ENCODE results near the gene OXGR1. TPM values are rescaled to one million over a fixed set of nuclear protein-coding genes. Genes with fewer than 3 reads are reported as not detected.
A peak's percentile ranks its signal among the peaks of the same experiment; 100 is the strongest.
"Not testable (repeated sequence)": the region's sequence is repeated elsewhere in the genome, so short reads cannot be mapped to it uniquely, and the experiment has no call there.

Gene OXGR1
- total RNA-seq, 2 donors from 2014 or later, result 0.13 to 0.44 TPM

- DNase-seq; intact Hi-C loops (cut with DNase I); ATAC-seq: not testable (repeated sequence)
These were observed 14.4 kb downstream of the OXGR1 start for GRCh38 chr13:96979861-96980260.

- intact Hi-C loops (cut with DNase I), result no loop called here
- DNase-seq (no peak), ATAC-seq (no peak)
These were observed 26.2 kb downstream of the OXGR1 start for GRCh38 chr13:96968027-96968426.

GRCh38 chr13:96967248-96967745, 27.0 kb downstream of the OXGR1 start:
- ATAC-seq (no peak), DNase-seq (no peak)

GRCh38 chr13:96966415-96967102, 27.7 kb downstream of the OXGR1 start:
- ATAC-seq (no peak), DNase-seq (no peak)
- intact Hi-C loops (cut with DNase I), result no loop called here

More at GRCh38 chr13:96967248-96967745, 27.0 kb downstream of the OXGR1 start:
- intact Hi-C loops (cut with DNase I), result no loop called here

- no peak for DNase-seq
- intact Hi-C loops (cut with DNase I), result no loop called here
- ATAC-seq, result no peak
These were observed 30.3 kb downstream of the OXGR1 start for GRCh38 chr13:96963786-96964475.

- ATAC-seq (no peak), DNase-seq (no peak)
- intact Hi-C loops (cut with DNase I), result no loop called here
These were observed 33.9 kb downstream of the OXGR1 start for GRCh38 chr13:96960379-96960778.

- ATAC-seq, result no peak
- intact Hi-C loops (cut with DNase I), result loop anchor here (2.0 to 10.0 kb wide), 2 partner anchors 934 to 938 kb away; no protein-coding TSS in a partner anchor
- no peak for DNase-seq
These were observed 35.9 kb downstream of the OXGR1 start for GRCh38 chr13:96958286-96958891.

GRCh38 chr13:96952595-96952994, 41.7 kb downstream of the OXGR1 start:
- intact Hi-C loops (cut with DNase I), result loop anchor here in 1 of 2 donors (10.0 kb wide), 1 partner anchor 928 kb away; no protein-coding TSS in a partner anchor
- ATAC-seq (no peak), DNase-seq (no peak)

- intact Hi-C loops (cut with DNase I), result no loop called here
- ATAC-seq (no peak), DNase-seq (no peak)
These were observed 46.1 kb downstream of the OXGR1 start for GRCh38 chr13:96948127-96948526.

GRCh38 chr13:96947343-96947910, 46.8 kb downstream of the OXGR1 start:
- intact Hi-C loops (cut with DNase I), result no loop called here
- ATAC-seq, result no peak
- no peak for DNase-seq

- DNase-seq, result no peak
- peak; percentile 23 to 90 for ATAC-seq
- intact Hi-C loops (cut with DNase I), result no loop called here
These were observed 47.5 kb downstream of the OXGR1 start for GRCh38 chr13:96946709-96947311.

GRCh38 chr13:96940961-96941360, 53.3 kb downstream of the OXGR1 start:
- ATAC-seq (no peak), DNase-seq (no peak)
- intact Hi-C loops (cut with DNase I), result no loop called here

- intact Hi-C loops (cut with DNase I), result no loop called here
- ATAC-seq (no peak), DNase-seq (no peak)
These were observed 58.4 kb downstream of the OXGR1 start for GRCh38 chr13:96935901-96936300.

Other genes starting within 250 kb of the OXGR1 start
- 10 to 100 TPM; 52.0 to 60.3 TPM for gene MBNL2, start 227.9 kb upstream of the OXGR1 start, total RNA-seq

Measured in left cardiac atrium (tissue), 4 donors.